Measurements from ENCODE around the gene CCDC87. TPM values are rescaled to one million over a fixed set of nuclear protein-coding genes. Genes with fewer than 3 reads are reported as not detected.

CCDC87 gene
- total RNA-seq, 6 experiments from 2014 or later = 0.19 to 0.66 (median 0.37) TPM

- no peak overlapping the region for H3K4me3 Mint-ChIP-seq
- no peaks in the 10 kb centered on the region for H3K4me1 Mint-ChIP-seq (ENCODE audit: low read depth)
- H3K27me3 Mint-ChIP-seq (ENCODE audit: insufficient read depth) = peaks cover 29% of the 10 kb centered on the region
- H3K36me3 Mint-ChIP-seq (ENCODE audit: low read depth) = no peaks in the 10 kb centered on the region
- no peak overlapping the region for H3K27ac Mint-ChIP-seq
- DNase-seq = no peak
- H3K9me3 Mint-ChIP-seq = no peaks in the 10 kb centered on the region
- no peak for TF ChIP-seq CTCF (IDR thresholded peaks at IDR 0.05)
Observed at GRCh38 chr11:66555416-66555815, 37.4 kb downstream of the CCDC87 start.

GRCh38 chr11:66554602-66555001 is 38.3 kb downstream of the CCDC87 start:
- Mint-ChIP-seq H3K27ac (no peak overlapping the region), H3K4me3 (no peak overlapping the region), H3K9me3 (no peaks in the 10 kb centered on the region), H3K4me1 (ENCODE audit: low read depth) (no peaks in the 10 kb centered on the region), H3K36me3 (ENCODE audit: low read depth) (no peaks in the 10 kb centered on the region), H3K27me3 (ENCODE audit: insufficient read depth) (peaks cover 33% of the 10 kb centered on the region)
- no peak for DNase-seq
- TF ChIP-seq CTCF (IDR thresholded peaks at IDR 0.05) = no peak

- Mint-ChIP-seq H3K36me3 (ENCODE audit: low read depth) (no peaks in the 10 kb centered on the region), H3K9me3 (no peaks in the 10 kb centered on the region), H3K4me1 (ENCODE audit: low read depth) (no peaks in the 10 kb centered on the region), H3K27me3 (ENCODE audit: insufficient read depth) (peaks cover 29% of the 10 kb centered on the region), H3K27ac (no peak overlapping the region), H3K4me3 (no peak overlapping the region)
- DNase-seq = no peak
- TF ChIP-seq CTCF (IDR thresholded peaks at IDR 0.05) = no peak
Observed at GRCh38 chr11:66550887-66551286, 42.0 kb downstream of the CCDC87 start.

GRCh38 chr11:66549696-66550095 is 43.2 kb downstream of the CCDC87 start:
- Mint-ChIP-seq H3K27me3 (ENCODE audit: insufficient read depth) (peaks cover 21% of the 10 kb centered on the region), H3K4me1 (ENCODE audit: low read depth) (peaks cover 6% of the 10 kb centered on the region)

GRCh38 chr11:66548774-66549630 is 43.9 kb downstream of the CCDC87 start:
- peaks cover 19% of the 10 kb centered on the region for H3K27me3 Mint-ChIP-seq (ENCODE audit: insufficient read depth)
- H3K4me3 Mint-ChIP-seq = no peak overlapping the region
- DNase-seq = no peak
- H3K4me1 Mint-ChIP-seq (ENCODE audit: low read depth) = peaks cover 12% of the 10 kb centered on the region
- H3K36me3 Mint-ChIP-seq (ENCODE audit: low read depth) = no peaks in the 10 kb centered on the region
- no peak overlapping the region for H3K27ac Mint-ChIP-seq
- TF ChIP-seq CTCF (IDR thresholded peaks at IDR 0.05) = no peak
- H3K9me3 Mint-ChIP-seq = no peaks in the 10 kb centered on the region

More at GRCh38 chr11:66549696-66550095, 43.2 kb downstream of the CCDC87 start:
- Mint-ChIP-seq H3K4me3 (no peak overlapping the region), H3K36me3 (ENCODE audit: low read depth) (no peaks in the 10 kb centered on the region), H3K27ac (no peak overlapping the region), H3K9me3 (no peaks in the 10 kb centered on the region)
- DNase-seq = no peak
- no peak for TF ChIP-seq CTCF (IDR thresholded peaks at IDR 0.05)
